Body of pancreas (tissue), 4 donors: Measurements from ENCODE around the gene PDLIM1.

Source experiments
- POLR2A ChIP-seq, 3 donors: fragments of 450-650 bp; IDR thresholded peaks; one replicate each; pipeline ENCODE4 v1.6.1; 2016; ENCODE audit warnings: antibody characterized with exemption in 3 of 3, mild to moderate bottlenecking in 2 of 3
- TF ChIP-seq, protein P1 (sequence below), 7 experiments: fragments of 450-650 bp in 4 of 7; fragments of 200-600 bp in 3 of 7; sonication (generic) in 3 of 7; IDR thresholded peaks; one replicate each; pipeline ENCODE4 v1.5.1; 2016 to 2019; ENCODE audit warnings: antibody characterized with exemption in 7 of 7

DNA sequence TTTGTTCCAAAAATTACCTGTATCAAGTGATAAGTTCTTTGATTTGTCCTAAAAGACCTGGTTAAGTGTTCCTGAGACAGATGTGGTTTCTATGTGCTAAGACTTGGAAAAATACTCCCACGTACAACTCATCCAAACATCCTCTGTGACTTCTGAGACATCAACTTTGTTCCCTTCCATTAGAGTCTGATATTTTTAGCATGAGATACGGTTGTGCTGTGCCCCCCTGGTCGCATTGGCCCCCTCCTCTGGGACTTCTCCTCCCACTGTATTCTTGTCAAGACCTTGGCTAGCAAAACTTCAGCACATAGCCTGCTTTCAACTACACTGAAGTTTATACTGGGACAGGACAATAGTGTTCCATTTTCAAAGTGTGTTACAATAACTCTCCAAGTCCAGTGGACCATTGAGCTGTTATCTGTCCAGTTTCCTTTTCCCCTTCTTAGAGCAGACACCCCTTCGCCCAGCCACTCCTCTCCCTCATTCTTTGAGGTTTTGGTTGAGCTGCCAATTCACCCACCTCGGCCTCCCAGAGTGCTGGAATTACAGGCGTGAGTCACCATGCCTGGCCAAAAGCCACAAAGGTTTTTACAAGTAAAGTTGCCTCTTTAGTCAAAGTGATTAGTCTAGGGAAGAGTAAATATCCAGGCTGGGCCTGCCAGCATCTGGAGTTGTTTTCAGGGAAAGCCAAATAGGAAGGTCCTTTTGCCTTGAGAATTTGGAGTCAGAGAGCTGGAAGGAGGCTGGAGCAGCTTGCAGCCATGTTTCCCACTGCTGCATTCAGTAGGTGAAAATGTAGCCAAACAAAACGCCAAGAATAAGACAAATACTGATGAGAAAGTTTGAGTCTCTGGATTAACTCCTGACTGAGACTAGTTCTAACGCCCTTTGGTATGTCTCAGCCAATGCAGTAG is 17.8 kb upstream of the PDLIM1 start:
- TF ChIP-seq, protein P1, sequence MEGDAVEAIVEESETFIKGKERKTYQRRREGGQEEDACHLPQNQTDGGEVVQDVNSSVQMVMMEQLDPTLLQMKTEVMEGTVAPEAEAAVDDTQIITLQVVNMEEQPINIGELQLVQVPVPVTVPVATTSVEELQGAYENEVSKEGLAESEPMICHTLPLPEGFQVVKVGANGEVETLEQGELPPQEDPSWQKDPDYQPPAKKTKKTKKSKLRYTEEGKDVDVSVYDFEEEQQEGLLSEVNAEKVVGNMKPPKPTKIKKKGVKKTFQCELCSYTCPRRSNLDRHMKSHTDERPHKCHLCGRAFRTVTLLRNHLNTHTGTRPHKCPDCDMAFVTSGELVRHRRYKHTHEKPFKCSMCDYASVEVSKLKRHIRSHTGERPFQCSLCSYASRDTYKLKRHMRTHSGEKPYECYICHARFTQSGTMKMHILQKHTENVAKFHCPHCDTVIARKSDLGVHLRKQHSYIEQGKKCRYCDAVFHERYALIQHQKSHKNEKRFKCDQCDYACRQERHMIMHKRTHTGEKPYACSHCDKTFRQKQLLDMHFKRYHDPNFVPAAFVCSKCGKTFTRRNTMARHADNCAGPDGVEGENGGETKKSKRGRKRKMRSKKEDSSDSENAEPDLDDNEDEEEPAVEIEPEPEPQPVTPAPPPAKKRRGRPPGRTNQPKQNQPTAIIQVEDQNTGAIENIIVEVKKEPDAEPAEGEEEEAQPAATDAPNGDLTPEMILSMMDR (IDR thresholded peaks at IDR 0.05): no peak
- TF ChIP-seq POLR2A (IDR thresholded peaks at IDR 0.05): peak in 1 of 3 donors; percentile 19
